GM12878 (cell line): ENCODE data around the gene FASTK.

ENCODE experiments used
- ASH2L ChIP-seq: fragments of 300-600, 200-600 bp; sonication (generic); IDR thresholded peaks from 2 replicates; pipeline ENCODE4 v1.6.1; 2017; ENCODE audit warnings: low read depth, mild to moderate bottlenecking, borderline replicate concordance
- BACH1 ChIP-seq: fragments of 450-650 bp; IDR thresholded peaks from 2 replicates; pipeline ENCODE4 v1.6.1; 2017; ENCODE audit warnings: mild to moderate bottlenecking, borderline replicate concordance
- CBX5 ChIP-seq: sonication (generic); IDR thresholded peaks from 2 replicates; pipeline ENCODE4 v1.6.1; 2016; ENCODE audit warnings: low read depth, moderate library complexity, mild to moderate bottlenecking, inconsistent platforms
- CREB1 ChIP-seq: IDR thresholded peaks from 2 replicates; pipeline ENCODE4 v1.6.1; 2012; ENCODE audit warnings: low read depth, mild to moderate bottlenecking, inconsistent platforms
- EP300 ChIP-seq, 2 experiments: fragments of 150-350 bp in 1 of 2; IDR thresholded peaks; 2 replicates each; pipeline ENCODE4 v1.6.1; 2011 to 2012; ENCODE audit warnings: low read depth in 2 of 2, low read length in 2 of 2, borderline replicate concordance in 1 of 2, improper control_type of control experiment in 1 of 2, inconsistent platforms in 1 of 2; ENCODE audit not compliant: control insufficient read depth in 1 of 2
- NR2C2 ChIP-seq: IDR thresholded peaks from 2 replicates; pipeline ENCODE4 v1.6.1; 2011; ENCODE audit warnings: borderline replicate concordance, low read depth; ENCODE audit not compliant: control insufficient read depth, insufficient read length
- POLR2A ChIP-seq: IDR thresholded peaks from 2 replicates; pipeline ENCODE4 v1.6.1; 2011; ENCODE audit warnings: low read depth, mild to moderate bottlenecking, low read length
- RCOR1 ChIP-seq: conservative IDR thresholded peaks from 2 replicates; pipeline ENCODE4 v1.6.1; 2012; ENCODE audit warnings: low read depth, low read length, improper control_type of control experiment
- SUPT20H ChIP-seq: IDR thresholded peaks from 2 replicates; pipeline ENCODE4 v1.6.1; 2011; ENCODE audit warnings: low read depth, mild to moderate bottlenecking, low read length, moderate library complexity, borderline replicate concordance; ENCODE audit not compliant: control insufficient read depth
- TF ChIP-seq, protein P1 (sequence below): IDR thresholded peaks from 2 replicates; pipeline ENCODE4 v1.6.1; 2011; ENCODE audit warnings: low read depth, low read length, improper control_type of control experiment, borderline replicate concordance
- TF ChIP-seq, protein P2 (sequence below), 3 experiments: IDR thresholded peaks in 2 of 3; conservative IDR thresholded peaks in 1 of 3; 2 replicates each; pipeline ENCODE4 v1.5.1; 2011; ENCODE audit warnings: low read depth in 3 of 3, low read length in 3 of 3, mild to moderate bottlenecking in 3 of 3, control low read depth in 2 of 3, moderate library complexity in 2 of 3, inconsistent platforms in 1 of 3, mixed read lengths in 1 of 3; ENCODE audit not compliant: control insufficient read depth in 2 of 3, insufficient read depth in 1 of 3; ENCODE audit errors: extremely low read depth in 1 of 3
- TF ChIP-seq, protein P3 (sequence below): IDR thresholded peaks from 2 replicates; pipeline ENCODE4 v1.6.1; 2011; ENCODE audit warnings: borderline replicate concordance, low read depth, mild to moderate bottlenecking, moderate library complexity, mixed read lengths, low read length; ENCODE audit not compliant: insufficient read depth; ENCODE audit errors: extremely low read length

DNA sequence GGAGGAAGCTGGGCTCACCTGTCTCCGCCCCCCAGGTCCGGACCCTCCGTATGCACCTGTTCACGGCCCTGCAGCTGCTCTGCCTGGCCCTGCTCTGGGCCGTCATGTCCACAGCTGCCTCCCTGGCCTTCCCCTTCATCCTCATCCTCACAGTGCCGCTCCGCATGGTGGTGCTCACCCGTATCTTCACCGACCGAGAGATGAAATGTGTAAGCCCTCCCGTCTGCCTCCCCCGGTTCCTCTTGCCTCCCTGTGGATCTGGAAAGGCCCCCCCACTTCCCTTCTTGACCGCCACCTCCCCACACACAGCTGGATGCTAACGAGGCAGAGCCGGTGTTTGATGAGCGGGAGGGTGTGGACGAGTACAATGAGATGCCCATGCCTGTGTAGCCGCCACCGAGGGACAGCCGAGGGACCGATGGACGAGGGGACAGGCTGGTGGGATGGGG, 4.6 kb downstream of the FASTK start:
- no peak for TF ChIP-seq EP300 (IDR thresholded peaks at IDR 0.05; ENCODE audit: borderline replicate concordance in 1 of 2, control insufficient read depth in 1 of 2, low read depth in 2 of 2, low read length in 2 of 2)
- TF ChIP-seq, protein P1, sequence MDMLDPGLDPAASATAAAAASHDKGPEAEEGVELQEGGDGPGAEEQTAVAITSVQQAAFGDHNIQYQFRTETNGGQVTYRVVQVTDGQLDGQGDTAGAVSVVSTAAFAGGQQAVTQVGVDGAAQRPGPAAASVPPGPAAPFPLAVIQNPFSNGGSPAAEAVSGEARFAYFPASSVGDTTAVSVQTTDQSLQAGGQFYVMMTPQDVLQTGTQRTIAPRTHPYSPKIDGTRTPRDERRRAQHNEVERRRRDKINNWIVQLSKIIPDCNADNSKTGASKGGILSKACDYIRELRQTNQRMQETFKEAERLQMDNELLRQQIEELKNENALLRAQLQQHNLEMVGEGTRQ: no peak
- TF ChIP-seq NR2C2: no peak
- TF ChIP-seq CREB1: no peak
- no peak for TF ChIP-seq CBX5
- no peak for TF ChIP-seq RCOR1
- no peak for TF ChIP-seq SUPT20H
- TF ChIP-seq, protein P2, sequence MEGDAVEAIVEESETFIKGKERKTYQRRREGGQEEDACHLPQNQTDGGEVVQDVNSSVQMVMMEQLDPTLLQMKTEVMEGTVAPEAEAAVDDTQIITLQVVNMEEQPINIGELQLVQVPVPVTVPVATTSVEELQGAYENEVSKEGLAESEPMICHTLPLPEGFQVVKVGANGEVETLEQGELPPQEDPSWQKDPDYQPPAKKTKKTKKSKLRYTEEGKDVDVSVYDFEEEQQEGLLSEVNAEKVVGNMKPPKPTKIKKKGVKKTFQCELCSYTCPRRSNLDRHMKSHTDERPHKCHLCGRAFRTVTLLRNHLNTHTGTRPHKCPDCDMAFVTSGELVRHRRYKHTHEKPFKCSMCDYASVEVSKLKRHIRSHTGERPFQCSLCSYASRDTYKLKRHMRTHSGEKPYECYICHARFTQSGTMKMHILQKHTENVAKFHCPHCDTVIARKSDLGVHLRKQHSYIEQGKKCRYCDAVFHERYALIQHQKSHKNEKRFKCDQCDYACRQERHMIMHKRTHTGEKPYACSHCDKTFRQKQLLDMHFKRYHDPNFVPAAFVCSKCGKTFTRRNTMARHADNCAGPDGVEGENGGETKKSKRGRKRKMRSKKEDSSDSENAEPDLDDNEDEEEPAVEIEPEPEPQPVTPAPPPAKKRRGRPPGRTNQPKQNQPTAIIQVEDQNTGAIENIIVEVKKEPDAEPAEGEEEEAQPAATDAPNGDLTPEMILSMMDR (IDR thresholded peaks at IDR 0.05 in 2 of 3, conservative IDR thresholded peaks at IDR 0.05 in 1 of 3; ENCODE audit: control insufficient read depth in 2 of 3, extremely low read depth in 1 of 3, insufficient read depth in 1 of 3, low read depth in 3 of 3, low read length in 3 of 3): no peak
- TF ChIP-seq, protein P3, sequence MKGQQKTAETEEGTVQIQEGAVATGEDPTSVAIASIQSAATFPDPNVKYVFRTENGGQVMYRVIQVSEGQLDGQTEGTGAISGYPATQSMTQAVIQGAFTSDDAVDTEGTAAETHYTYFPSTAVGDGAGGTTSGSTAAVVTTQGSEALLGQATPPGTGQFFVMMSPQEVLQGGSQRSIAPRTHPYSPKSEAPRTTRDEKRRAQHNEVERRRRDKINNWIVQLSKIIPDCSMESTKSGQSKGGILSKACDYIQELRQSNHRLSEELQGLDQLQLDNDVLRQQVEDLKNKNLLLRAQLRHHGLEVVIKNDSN: no peak
- TF ChIP-seq POLR2A: peak; percentile 60
- TF ChIP-seq BACH1: no peak
- no peak for TF ChIP-seq ASH2L
